ENCODE results near the gene WBP11. TPM values are rescaled to one million over a fixed set of nuclear protein-coding genes. Genes with fewer than 3 reads are reported as not detected.

WBP11 gene
- total and polyA plus RNA-seq, 2 of the 13 experiments (the other 11 are each of a cell fraction or from before 2014, with no cell fraction given) = 7.6 to 31.0 TPM

DNA sequence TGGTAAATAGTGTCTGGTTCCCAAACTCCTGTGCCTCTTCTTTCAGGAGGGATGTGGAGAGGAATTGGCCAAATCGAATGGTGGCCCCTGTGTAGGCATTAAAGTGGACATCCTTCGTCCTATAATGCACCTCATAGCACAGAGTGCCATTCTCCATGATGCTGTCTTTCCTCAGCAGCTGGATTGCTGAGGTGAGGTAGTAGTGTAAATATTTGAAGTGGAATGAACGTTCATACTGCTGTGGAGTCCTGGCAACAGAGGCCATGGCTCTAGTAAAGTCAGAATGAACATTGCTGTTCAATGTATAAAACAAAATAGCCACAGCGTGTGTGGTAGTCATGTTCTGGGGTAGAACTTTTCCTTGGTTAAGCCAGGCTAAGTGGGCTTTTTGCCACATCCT is 37.3 kb upstream of the WBP11 start (continued):
- no peak for TF ChIP-seq ZNF850 (CRISPR knock-in tag; conservative IDR thresholded peaks at IDR 0.05)
- TF ChIP-seq, protein P1, sequence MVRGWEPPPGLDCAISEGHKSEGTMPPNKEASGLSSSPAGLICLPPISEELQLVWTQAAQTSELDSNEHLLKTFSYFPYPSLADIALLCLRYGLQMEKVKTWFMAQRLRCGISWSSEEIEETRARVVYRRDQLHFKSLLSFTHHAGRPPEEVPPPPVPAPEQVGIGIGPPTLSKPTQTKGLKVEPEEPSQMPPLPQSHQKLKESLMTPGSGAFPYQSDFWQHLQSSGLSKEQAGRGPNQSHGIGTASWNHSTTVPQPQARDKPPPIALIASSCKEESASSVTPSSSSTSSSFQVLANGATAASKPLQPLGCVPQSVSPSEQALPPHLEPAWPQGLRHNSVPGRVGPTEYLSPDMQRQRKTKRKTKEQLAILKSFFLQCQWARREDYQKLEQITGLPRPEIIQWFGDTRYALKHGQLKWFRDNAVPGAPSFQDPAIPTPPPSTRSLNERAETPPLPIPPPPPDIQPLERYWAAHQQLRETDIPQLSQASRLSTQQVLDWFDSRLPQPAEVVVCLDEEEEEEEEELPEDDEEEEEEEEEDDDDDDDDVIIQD (CRISPR knock-in tag; IDR thresholded peaks at IDR 0.05; ENCODE audit: low read depth) = peak; percentile 66; the same call in 1 of the 2 replicates
- TF ChIP-seq, protein P2, sequence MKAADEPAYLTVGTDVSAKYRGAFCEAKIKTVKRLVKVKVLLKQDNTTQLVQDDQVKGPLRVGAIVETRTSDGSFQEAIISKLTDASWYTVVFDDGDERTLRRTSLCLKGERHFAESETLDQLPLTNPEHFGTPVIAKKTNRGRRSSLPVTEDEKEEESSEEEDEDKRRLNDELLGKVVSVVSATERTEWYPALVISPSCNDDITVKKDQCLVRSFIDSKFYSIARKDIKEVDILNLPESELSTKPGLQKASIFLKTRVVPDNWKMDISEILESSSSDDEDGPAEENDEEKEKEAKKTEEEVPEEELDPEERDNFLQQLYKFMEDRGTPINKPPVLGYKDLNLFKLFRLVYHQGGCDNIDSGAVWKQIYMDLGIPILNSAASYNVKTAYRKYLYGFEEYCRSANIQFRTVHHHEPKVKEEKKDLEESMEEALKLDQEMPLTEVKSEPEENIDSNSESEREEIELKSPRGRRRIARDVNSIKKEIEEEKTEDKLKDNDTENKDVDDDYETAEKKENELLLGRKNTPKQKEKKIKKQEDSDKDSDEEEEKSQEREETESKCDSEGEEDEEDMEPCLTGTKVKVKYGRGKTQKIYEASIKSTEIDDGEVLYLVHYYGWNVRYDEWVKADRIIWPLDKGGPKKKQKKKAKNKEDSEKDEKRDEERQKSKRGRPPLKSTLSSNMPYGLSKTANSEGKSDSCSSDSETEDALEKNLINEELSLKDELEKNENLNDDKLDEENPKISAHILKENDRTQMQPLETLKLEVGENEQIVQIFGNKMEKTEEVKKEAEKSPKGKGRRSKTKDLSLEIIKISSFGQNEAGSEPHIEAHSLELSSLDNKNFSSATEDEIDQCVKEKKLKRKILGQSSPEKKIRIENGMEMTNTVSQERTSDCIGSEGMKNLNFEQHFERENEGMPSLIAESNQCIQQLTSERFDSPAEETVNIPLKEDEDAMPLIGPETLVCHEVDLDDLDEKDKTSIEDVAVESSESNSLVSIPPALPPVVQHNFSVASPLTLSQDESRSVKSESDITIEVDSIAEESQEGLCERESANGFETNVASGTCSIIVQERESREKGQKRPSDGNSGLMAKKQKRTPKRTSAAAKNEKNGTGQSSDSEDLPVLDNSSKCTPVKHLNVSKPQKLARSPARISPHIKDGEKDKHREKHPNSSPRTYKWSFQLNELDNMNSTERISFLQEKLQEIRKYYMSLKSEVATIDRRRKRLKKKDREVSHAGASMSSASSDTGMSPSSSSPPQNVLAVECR (CRISPR knock-in tag; IDR thresholded peaks at IDR 0.05; ENCODE audit: borderline replicate concordance) = no peak
- no peak for TF ChIP-seq ZSCAN21 (CRISPR knock-in tag; IDR thresholded peaks at IDR 0.05; ENCODE audit: borderline replicate concordance)
- TF ChIP-seq ZNF251 (CRISPR knock-in tag; IDR thresholded peaks at IDR 0.05) = no peak
- peak; percentile 47; the same call in 1 of the 2 replicates for TF ChIP-seq ZKSCAN5 (CRISPR knock-in tag; IDR thresholded peaks at IDR 0.05)
- TF ChIP-seq GABPA (IDR thresholded peaks at IDR 0.05; ENCODE audit: low read depth, low read length) = no peak
- TF ChIP-seq GABPA (CRISPR knock-in tag; IDR thresholded peaks at IDR 0.05; ENCODE audit: low read depth) = no peak
- no peak for TF ChIP-seq GZF1 (CRISPR knock-in tag; IDR thresholded peaks at IDR 0.05)
- TF ChIP-seq, protein P3, sequence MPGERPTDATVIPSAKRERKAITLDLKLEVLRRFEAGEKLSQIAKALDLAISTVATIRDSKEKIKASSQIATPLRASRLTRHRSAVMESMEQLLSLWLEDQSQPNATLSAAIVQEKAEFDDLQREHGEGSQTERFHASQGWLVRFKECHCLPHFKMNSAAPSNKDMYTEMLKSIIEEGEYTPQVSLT (CRISPR knock-in tag; IDR thresholded peaks at IDR 0.05; ENCODE audit: borderline replicate concordance, low read depth) = no peak
- peak; percentile 38; the same call in 1 of the 2 replicates for TF ChIP-seq HMG20A (CRISPR knock-in tag; IDR thresholded peaks at IDR 0.05; ENCODE audit: borderline replicate concordance)
- TF ChIP-seq MTF2 (CRISPR knock-in tag; IDR thresholded peaks at IDR 0.05; ENCODE audit: borderline replicate concordance) = no peak
- no peak for TF ChIP-seq ARNTL (CRISPR knock-in tag; IDR thresholded peaks at IDR 0.05)
- no peak for TF ChIP-seq CENPT (CRISPR knock-in tag; IDR thresholded peaks at IDR 0.05; ENCODE audit: low read depth)
- TF ChIP-seq, protein P4, sequence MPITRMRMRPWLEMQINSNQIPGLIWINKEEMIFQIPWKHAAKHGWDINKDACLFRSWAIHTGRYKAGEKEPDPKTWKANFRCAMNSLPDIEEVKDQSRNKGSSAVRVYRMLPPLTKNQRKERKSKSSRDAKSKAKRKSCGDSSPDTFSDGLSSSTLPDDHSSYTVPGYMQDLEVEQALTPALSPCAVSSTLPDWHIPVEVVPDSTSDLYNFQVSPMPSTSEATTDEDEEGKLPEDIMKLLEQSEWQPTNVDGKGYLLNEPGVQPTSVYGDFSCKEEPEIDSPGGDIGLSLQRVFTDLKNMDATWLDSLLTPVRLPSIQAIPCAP (CRISPR knock-in tag; IDR thresholded peaks at IDR 0.05; ENCODE audit: low read depth) = no peak
- TF ChIP-seq SAP130 (CRISPR knock-in tag; IDR thresholded peaks at IDR 0.05; ENCODE audit: low read depth) = peak; percentile 76
- no peak for TF ChIP-seq FOSL1 (CRISPR knock-in tag; IDR thresholded peaks at IDR 0.05; ENCODE audit: borderline replicate concordance)
- TF ChIP-seq, protein P5, sequence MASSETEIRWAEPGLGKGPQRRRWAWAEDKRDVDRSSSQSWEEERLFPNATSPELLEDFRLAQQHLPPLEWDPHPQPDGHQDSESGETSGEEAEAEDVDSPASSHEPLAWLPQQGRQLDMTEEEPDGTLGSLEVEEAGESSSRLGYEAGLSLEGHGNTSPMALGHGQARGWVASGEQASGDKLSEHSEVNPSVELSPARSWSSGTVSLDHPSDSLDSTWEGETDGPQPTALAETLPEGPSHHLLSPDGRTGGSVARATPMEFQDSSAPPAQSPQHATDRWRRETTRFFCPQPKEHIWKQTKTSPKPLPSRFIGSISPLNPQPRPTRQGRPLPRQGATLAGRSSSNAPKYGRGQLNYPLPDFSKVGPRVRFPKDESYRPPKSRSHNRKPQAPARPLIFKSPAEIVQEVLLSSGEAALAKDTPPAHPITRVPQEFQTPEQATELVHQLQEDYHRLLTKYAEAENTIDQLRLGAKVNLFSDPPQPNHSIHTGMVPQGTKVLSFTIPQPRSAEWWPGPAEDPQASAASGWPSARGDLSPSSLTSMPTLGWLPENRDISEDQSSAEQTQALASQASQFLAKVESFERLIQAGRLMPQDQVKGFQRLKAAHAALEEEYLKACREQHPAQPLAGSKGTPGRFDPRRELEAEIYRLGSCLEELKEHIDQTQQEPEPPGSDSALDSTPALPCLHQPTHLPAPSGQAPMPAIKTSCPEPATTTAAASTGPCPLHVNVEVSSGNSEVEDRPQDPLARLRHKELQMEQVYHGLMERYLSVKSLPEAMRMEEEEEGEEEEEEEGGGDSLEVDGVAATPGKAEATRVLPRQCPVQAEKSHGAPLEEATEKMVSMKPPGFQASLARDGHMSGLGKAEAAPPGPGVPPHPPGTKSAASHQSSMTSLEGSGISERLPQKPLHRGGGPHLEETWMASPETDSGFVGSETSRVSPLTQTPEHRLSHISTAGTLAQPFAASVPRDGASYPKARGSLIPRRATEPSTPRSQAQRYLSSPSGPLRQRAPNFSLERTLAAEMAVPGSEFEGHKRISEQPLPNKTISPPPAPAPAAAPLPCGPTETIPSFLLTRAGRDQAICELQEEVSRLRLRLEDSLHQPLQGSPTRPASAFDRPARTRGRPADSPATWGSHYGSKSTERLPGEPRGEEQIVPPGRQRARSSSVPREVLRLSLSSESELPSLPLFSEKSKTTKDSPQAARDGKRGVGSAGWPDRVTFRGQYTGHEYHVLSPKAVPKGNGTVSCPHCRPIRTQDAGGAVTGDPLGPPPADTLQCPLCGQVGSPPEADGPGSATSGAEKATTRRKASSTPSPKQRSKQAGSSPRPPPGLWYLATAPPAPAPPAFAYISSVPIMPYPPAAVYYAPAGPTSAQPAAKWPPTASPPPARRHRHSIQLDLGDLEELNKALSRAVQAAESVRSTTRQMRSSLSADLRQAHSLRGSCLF (CRISPR knock-in tag; IDR thresholded peaks at IDR 0.05; ENCODE audit: borderline replicate concordance) = no peak
